GM19395 (cell line): ENCODE measurements around the gene JPH3.

Source experiments
- ATAC-seq: cut with Tn5 transposase; IDR thresholded peaks from one replicate; pipeline ENCODE4 v1.9.1; 2021; ENCODE audit warnings: mild to moderate bottlenecking, moderate library complexity; ENCODE audit not compliant: unreplicated experiment

Gene JPH3

DNA sequence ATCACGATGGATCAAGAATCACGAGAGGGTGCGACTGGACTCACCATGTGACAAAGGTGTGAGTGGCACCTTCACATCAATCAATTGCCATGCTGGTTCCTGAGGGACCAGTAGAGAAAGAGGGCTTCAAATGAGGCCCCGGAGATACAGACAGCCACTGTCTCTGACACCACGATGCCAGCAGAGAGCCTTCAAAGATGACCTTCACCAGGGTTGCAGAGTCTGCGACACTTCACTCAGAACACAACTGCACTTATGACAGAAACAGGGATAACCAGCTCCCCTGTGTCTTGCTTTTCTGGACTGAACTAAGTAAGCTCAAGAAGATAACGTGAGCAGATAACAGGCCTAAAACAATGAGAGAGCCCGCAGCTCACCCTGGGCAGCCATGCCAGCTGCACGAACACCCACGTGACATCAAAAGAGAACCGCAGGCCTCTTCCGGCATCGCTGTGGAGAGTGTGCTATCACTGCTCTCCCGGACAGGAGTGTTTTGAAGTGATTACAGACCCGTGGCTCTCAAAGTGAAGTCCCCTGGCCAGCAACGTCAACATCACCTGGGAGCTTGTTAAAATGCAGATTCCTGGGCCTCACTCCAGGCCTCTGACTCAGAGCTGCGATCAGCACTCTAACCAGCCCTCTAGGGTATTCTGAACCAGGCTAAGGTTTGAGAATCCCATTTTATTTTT, 127.1 kb downstream of the JPH3 start:
- ATAC-seq: no peak

DNA sequence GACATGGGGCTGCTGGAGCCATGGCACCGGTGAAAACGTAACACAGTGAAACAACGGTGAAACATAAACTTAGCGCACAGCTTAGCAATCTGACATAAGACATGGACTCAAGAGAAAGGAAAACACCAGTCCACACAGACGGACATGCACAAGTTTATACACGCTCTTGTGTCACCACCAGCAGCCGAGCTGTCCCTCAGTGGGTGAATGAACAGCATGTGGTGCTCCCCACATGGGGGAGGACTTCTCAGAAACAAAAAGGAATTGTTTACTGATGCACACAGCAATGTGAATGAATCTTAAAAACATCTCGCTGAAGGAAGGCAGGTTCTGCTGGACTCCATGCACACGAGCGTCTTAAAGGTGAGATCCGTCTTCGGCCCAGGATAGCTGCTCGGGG, 129.3 kb downstream of the JPH3 start:
- no peak for ATAC-seq

DNA sequence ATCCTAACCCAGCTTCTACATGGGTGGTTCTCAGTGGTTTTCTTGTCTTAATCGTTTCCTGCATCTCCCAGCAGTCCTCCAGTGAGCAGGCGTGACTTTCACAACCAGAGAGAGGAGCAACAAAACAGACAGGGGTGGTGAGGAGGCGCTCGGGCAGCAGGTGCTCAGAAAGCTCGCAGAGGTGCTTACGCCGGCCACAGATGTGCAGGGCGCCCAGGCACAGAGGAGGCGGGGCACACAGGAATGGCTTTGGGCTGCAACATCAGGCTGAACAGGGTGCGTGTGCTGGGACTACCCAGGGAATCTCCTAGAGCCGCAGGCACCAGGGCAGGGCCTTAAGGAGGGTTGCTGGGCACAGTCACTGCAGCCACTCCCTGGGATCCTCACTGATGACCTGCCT, 130.9 kb downstream of the JPH3 start:
- no peak for ATAC-seq

DNA sequence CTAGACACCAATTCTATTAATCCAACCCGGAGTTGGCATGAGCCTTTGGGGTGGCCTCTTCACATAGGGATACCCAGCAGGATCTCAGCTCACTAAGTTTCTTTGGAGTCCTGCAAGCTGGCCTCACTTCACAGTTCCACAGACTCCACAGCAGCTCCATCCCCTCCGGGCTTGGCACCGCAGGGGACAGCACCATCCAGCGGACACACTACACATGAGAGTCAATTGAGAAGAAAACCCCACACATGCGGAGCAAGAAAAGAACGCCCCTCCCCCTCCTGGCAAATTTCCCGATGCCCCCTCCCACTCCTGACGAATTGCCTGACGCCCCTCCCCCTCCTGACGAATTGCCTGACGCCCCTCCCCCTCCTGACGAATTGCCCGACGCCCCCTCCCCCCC, 132.3 kb downstream of the JPH3 start:
- ATAC-seq: no peak

DNA sequence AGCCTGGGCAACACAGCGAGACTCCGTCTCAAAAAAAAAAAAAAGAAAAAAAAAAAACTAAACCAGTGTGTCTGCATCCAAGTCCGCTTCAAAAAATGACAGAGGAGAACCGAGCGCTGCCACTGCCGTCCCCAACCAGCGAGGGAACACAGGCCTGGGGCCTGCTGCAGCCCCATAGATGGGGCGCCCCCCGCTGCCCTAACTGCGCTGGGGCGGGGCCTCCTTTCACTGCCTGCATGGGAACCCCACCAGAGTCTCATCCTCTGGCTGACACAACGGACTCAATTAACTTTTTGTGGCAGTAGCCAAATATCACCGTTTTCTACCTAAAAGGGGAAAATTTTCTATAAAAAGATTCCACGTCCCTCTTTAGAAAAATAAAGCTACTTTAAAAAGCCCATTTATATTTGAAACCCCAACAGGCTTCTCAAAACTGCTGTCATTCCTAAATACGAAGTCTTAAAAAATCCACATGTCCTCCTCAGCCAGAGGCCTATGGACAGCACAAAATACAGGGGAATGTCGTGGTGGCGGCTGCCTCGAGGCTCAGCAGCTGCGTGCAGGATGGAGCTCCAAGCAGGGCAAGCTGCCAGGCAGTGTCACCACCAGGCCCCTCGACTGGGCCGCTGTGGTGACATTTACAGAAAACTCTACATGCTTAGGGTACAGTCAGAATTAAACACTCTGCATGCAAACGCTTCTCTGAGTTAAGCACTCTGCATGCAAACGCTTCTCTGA, 133.1 kb downstream of the JPH3 start:
- no peak for ATAC-seq

DNA sequence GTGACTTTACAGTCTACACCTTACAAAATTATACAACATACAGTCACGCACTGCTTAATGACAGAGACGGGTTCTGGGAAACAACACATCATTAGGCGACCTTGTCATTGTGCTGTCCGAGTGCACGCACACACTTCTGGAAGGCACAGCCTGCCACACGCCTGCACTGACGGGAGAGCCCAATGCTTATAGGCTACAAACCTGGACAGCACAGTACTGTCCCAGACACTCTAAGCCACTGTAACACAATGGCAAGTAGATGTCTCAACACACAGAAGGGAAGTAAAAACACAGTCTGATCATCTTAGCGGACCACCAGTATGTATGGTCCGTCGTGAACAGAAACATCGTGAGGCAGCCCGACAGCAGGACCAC, 133.7 kb downstream of the JPH3 start:
- ATAC-seq: no peak

DNA sequence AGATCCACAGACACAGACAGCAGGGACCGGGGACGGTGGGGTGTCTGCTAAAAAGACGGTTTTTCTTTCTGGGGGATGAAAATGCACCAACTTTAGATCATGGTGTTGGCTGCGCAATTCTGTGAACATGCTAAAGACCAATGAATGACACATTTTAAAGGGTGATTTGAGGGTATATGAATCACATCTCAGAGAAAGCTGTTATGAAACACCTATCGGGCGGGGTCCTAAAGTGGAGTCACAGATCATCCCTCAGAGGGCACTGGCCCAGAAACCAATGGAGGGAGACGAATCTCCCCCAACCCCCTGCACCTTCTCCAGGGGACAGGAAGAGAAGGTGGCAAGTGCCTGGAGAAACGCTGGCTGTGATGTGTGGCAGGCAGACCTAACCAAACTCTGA, 137.5 kb downstream of the JPH3 start:
- ATAC-seq: no peak

DNA sequence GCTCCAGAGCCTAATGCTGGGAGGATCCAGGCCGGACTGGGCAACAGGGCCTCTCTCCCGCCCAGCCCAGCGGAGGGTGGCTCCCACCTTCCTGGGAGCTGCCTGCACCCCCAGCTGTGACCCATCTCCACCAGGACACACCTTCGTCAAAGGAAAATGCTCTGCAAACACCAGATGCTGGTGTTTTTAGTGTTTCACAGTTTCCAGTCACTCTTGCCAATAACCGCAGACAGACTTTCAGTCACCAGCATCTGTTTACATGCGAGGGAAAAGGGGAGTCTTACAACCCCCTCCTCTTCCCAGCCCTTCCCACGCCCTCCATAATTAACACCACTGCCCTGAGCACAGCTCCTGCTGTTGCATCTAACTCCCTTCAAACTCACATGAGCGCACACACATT, 138.1 kb downstream of the JPH3 start:
- no peak for ATAC-seq

DNA sequence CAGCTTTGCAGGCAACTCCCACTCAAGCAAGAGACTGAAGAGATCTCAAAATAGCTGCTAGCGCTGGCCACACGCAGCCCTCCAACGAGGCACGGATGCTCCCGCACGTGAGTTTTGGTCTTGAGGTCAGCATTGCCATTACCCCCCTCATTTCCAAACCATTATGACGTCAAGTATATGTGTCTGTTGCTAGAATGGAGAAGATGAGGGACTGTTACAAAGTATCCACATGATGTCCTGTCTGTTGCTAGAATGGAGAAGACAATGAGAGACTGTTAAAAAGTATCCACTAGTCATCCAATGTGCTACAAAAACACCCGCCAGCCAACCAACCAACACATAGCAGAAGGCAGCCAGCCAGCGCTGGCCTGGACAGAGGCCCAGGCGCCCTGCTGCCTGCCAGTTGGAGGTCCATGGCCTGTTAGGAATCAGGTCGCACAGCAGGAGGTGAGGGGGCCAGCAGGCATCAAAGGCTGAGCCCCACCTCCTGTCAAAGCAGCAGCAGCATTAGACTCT, 138.7 kb downstream of the JPH3 start:
- ATAC-seq: no peak

DNA sequence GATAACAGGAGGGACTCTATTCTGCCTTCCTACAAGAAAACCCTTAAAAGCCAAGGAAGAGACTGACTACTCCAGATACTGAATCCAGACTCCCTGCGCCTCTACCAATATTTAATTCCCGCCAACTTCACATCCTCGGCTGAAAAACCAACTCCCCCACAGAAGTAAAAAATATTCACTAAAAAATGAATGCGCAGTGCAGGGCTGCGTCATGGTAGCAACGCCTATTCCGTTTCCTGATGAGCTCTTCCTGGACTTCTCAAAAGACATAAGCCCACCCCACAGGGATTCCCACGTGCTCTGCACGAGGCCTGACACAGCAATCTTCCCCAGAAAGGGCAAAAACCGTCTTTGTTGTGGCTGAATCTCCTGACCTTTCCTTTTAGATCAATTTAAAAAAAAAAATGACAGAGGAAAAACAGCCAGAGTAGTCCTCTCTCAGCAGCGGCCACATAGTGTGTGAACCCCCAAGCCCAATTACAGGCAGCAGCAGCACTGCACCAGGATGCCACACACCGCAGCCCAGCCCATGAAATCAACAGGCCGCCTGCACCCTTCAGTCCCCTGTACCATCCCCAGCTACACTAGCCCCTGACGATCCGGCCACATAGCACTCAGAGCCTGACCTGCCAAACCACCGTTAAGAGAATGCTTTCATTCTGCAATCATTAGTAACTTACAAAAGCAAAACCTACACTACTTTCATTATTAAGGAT, 139.6 kb downstream of the JPH3 start:
- no peak for ATAC-seq

DNA sequence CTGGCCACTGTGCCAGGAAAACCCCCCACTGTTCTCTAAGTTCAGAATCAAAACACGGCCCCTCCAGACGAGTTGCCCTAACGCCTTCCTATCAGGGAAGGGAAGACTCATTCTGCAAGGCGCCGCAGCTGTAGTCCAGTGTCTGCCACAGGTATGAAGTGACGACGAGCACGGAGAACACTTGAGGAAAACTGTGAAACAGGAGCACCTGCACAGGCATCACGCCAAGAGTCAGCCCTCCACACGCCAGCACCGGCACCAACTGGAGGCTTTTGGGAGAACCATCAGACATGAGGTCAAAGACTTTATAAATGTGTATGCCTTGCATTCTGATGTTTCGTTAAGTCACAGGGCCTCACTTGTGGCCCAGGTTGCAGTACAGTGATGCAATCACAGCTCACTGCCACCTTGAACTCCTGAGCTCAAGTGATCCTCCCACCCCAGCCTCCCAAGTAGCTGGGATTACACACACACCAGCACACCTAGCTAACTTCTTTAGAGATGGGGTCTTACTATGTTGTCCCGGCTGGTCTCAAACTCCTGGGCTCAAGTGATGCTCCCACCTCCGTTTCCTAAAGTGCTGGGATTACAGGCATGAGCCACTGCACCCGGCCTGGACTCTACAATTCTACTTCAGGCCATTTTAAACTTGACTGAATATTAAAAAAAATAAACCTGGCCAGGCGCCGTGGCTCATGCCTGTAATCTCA, 140.6 kb downstream of the JPH3 start:
- ATAC-seq: no peak

DNA sequence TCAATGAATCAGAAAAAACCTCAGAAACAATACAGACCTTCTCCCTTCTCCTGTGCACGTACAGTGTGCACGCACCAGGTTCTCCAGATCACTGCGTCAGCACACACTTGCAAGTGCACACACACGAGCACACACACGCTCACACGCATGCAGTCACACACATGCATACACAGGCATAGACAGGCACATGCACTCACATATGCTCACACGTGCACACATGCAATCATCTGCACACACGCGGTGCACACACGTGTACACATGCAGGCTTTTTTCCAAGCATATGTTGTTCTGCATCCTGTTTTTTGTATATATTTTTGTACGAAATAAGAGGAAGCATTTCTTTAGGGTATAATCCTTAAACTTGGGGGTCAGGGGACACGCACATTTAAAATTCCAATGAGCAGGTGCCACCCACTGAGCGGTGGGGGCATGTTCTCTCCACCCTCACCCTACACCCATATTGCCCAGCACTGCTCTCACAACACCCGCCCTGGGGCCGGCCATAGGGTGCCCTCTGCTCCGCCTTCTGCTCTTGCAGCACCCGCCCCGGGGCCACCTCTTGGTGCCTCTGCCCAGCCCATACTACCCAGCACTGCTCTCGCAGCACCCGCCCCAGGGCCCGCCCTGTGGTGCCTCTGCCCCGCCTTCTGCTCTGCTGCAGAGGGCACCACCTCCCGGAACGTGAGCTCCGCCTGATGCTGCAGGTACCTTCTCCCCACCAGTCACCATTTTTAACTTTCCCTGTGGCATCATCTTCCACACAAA, 142.6 kb downstream of the JPH3 start:
- ATAC-seq: no peak

DNA sequence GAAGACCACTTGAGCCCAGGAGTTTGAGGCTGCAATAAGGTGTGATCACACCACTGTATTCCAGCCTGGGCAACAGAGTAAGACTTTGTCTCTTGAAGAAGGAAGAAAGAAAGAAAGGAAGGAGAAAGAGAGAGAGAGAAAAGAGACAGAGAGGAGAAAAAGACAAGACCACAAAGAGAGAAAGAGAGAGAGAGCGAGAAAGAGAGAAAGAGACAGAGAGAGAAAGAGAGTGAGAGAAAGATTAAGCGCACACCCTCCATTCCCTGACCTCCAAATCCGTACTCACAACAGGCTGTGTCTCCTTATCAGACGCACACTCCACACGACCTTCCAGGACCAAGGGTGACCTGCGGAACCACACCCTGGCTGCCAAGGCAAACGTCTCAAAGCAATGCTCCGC, 143.9 kb downstream of the JPH3 start:
- no peak for ATAC-seq
